Frontal cortex (tissue), 4 donors: ENCODE measurements around the gene ACTR6. TPM values are rescaled to one million over a fixed set of nuclear protein-coding genes. Genes with fewer than 3 reads are reported as not detected.
"Not testable (repeated sequence)": the region's sequence is repeated elsewhere in the genome, so short reads cannot be mapped to it uniquely, and the experiment has no call there.

Source experiments
- DNase-seq, 2 donors: peaks; one replicate each; pipeline ENCODE4 v3.0.0; 2012; ENCODE audit warnings: low spot score in 2 of 2
- FAIRE-seq: peaks from 2 replicates; lab custom pipeline; 2012; peaks lifted over from hg19 to GRCh38; lab: Jason Lieb, UNC
- small RNA-seq: library from RNA; depleted of rRNA; stranded (forward); fragments of <200 nt; gene quantifications from one replicate; pipeline ENCODE3, GENCODE V24; 2014
- total RNA-seq: library from RNA; depleted of rRNA; stranded (reverse); fragments of >200 nt; gene quantifications from one replicate; pipeline ENCODE4 v1.2.3, GENCODE V29; 2014
- donor health status: control.
- donor health status: control.
- donor health status: control.

ACTR6 gene
- total RNA-seq, 1 donor from 2014 or later: 53.0 TPM

- FAIRE-seq (no peak), DNase-seq (no peak)
Observed at GRCh38 chr12:100263131-100263530, 62.5 kb downstream of the ACTR6 start.

- not testable (repeated sequence) for FAIRE-seq, DNase-seq
Observed at GRCh38 chr12:100265107-100265506, 64.5 kb downstream of the ACTR6 start.

- FAIRE-seq: no peak
- DNase-seq: no peak
Observed at GRCh38 chr12:100265732-100266584, 65.3 kb downstream of the ACTR6 start.

GRCh38 chr12:100266585-100266834 lies 65.9 kb downstream of the ACTR6 start:
- DNase-seq (peak; percentile 61 to 71), FAIRE-seq (no peak)

GRCh38 chr12:100266835-100267602 lies 66.4 kb downstream of the ACTR6 start, which contains the start of the genes DEPDC4 and SCYL2:
Gene DEPDC4, minus strand, starts transcription at chr12:100267079. Its CDS starts 3 bp downstream, at chr12:100267076.
Gene SCYL2, plus strand, starts transcription at chr12:100267177. Its CDS starts 15,794 bp downstream, at chr12:100282971.
- DNase-seq (peak; percentile 90 to 92), FAIRE-seq (no peak)

- DNase-seq (no peak), FAIRE-seq (no peak)
Observed at GRCh38 chr12:100267603-100268281, 67.1 kb downstream of the ACTR6 start.

- FAIRE-seq (no peak), DNase-seq (no peak)
Observed at GRCh38 chr12:100268835-100269564, 68.4 kb downstream of the ACTR6 start.

GRCh38 chr12:100273782-100274181 lies 73.2 kb downstream of the ACTR6 start:
- FAIRE-seq (no peak), DNase-seq (no peak)

Small RNAs within 50 kb of the gene (small RNA-seq; reads per million reads assigned to genes)
- gene MIR1827: not detected
- gene RF00019: not detected
- gene RN7SL176P: not detected

Other genes with a start within 250 kb of the ACTR6 start
- gene ANKS1B, start 215.9 kb upstream of the ACTR6 start, total RNA-seq: 329 TPM
- 106 TPM for gene BLTP3B, start 57.9 kb upstream of the ACTR6 start, total RNA-seq
- gene DEPDC4, start 66.3 kb downstream of the ACTR6 start, total RNA-seq: 2.4 TPM
- gene SCYL2, start 66.4 kb downstream of the ACTR6 start, total RNA-seq: 110 TPM
- 11.0 TPM for gene SLC17A8, start 156.3 kb downstream of the ACTR6 start, total RNA-seq